HTR-8/SVneo (cell line): ENCODE results near the gene MYO7A.

Source experiments
- DNase-seq: peaks from one replicate; pipeline ENCODE4 v3.0.0; 2011; ENCODE audit warnings: low spot score, mixed read lengths; ENCODE audit not compliant: insufficient read length
- FAIRE-seq: peaks from 2 replicates; lab custom pipeline; 2011; peaks lifted over from hg19 to GRCh38; lab: Jason Lieb, UNC

Gene MYO7A

GRCh38 chr11:77207019-77207485 is 79.0 kb downstream of the MYO7A start:
- DNase-seq (no peak), FAIRE-seq (no peak)

- FAIRE-seq (no peak), DNase-seq (no peak)
Measured at GRCh38 chr11:77207618-77208313, 79.7 kb downstream of the MYO7A start.

- FAIRE-seq, result no peak
Measured at GRCh38 chr11:77208535-77208934, 80.5 kb downstream of the MYO7A start.

GRCh38 chr11:77209663-77210062 is 81.6 kb downstream of the MYO7A start:
- FAIRE-seq (no peak), DNase-seq (no peak)

More at GRCh38 chr11:77208535-77208934, 80.5 kb downstream of the MYO7A start:
- DNase-seq, result no peak

GRCh38 chr11:77211040-77211451 is 83.0 kb downstream of the MYO7A start:
- FAIRE-seq, result no peak

GRCh38 chr11:77211594-77212251 is 83.7 kb downstream of the MYO7A start:
- FAIRE-seq (peak; percentile 36), DNase-seq (no peak)

More at GRCh38 chr11:77211040-77211451, 83.0 kb downstream of the MYO7A start:
- DNase-seq, result no peak

GRCh38 chr11:77212314-77213007 is 84.4 kb downstream of the MYO7A start:
- DNase-seq, result no peak
- FAIRE-seq, result no peak

GRCh38 chr11:77213029-77213579 is 85.1 kb downstream of the MYO7A start:
- FAIRE-seq (no peak), DNase-seq (no peak)

GRCh38 chr11:77213589-77214428 is 85.8 kb downstream of the MYO7A start:
- no peak for DNase-seq
- FAIRE-seq, result no peak

- no peak for DNase-seq
- FAIRE-seq, result no peak
Measured at GRCh38 chr11:77214557-77214956, 86.5 kb downstream of the MYO7A start.

- FAIRE-seq (no peak), DNase-seq (no peak)
Measured at GRCh38 chr11:77215106-77215505, 87.1 kb downstream of the MYO7A start.

GRCh38 chr11:77217156-77217555 is 89.1 kb downstream of the MYO7A start:
- DNase-seq (no peak), FAIRE-seq (no peak)

- FAIRE-seq (no peak), DNase-seq (no peak)
Measured at GRCh38 chr11:77223797-77224196, 95.8 kb downstream of the MYO7A start.

- FAIRE-seq (no peak), DNase-seq (no peak)
Measured at GRCh38 chr11:77230878-77231605, 103.0 kb downstream of the MYO7A start.

- FAIRE-seq (no peak), DNase-seq (no peak)
Measured at GRCh38 chr11:77231800-77232199, 103.8 kb downstream of the MYO7A start.

- DNase-seq (no peak), FAIRE-seq (no peak)
Measured at GRCh38 chr11:77232242-77232641, 104.2 kb downstream of the MYO7A start.

GRCh38 chr11:77233011-77233410 is 105.0 kb downstream of the MYO7A start:
- FAIRE-seq (no peak), DNase-seq (no peak)

GRCh38 chr11:77236901-77237300 is 108.9 kb downstream of the MYO7A start:
- DNase-seq (no peak), FAIRE-seq (no peak)
